GM12878 (cell line): ENCODE measurements around the gene ZMYND15. TPM values are rescaled to one million over a fixed set of nuclear protein-coding genes. Genes with fewer than 3 reads are reported as not detected.
A peak's percentile ranks its signal among the peaks of the same experiment; 100 is the strongest.

Source experiments
- ATAC-seq: fragments of 200-7000 bp; cut with Tn5 transposase; 3 replicates; pipeline ENCODE4 v1.9.1; 2020; ENCODE audit warnings: mild to moderate bottlenecking, moderate library complexity
- BruUV-seq: library from RNA; stranded (reverse); fragments of 400-500 nt; replicated peaks from 2 replicates; lab custom pipeline; 2021; lab: Mats Ljungman, UMichigan
- CTCF ChIA-PET: fragments of 300-600 bp; sonication (Branson Sonifier 250); formaldehyde crosslinking; extraction: SDS; loops from one replicate; lab custom pipeline; 2021; ENCODE audit warnings: inconsistent platforms; lab: Yijun Ruan, JAX
- POLR2A ChIA-PET: fragments of 350-600 bp; formaldehyde crosslinking; extraction: SDS; loops from one replicate; lab custom pipeline; 2021; ENCODE audit warnings: inconsistent platforms; lab: Charles Lee
- RAD21 ChIA-PET: fragments of 300-600 bp; sonication (Branson Sonifier 250); formaldehyde crosslinking; loops from one replicate; lab custom pipeline; 2023; ENCODE audit warnings: antibody characterized with exemption; ENCODE audit not compliant: unreplicated experiment; lab: Charles Lee
- SMC1A ChIA-PET: fragments of 300-600 bp; sonication (Branson Sonifier 250); formaldehyde crosslinking; loops from one replicate; lab custom pipeline; 2023; ENCODE audit not compliant: unreplicated experiment, uncharacterized antibody; lab: Charles Lee
- DNase-seq: peaks from one replicate; pipeline ENCODE4 v3.0.0-alpha.2; 2011; ENCODE audit warnings: low read depth, low spot score
- FAIRE-seq: peaks from 3 replicates; lab custom pipeline; 2011; peaks lifted over from hg19 to GRCh38; lab: Jason Lieb, UNC
- H2AFZ ChIP-seq: 2 replicates; pipeline ENCODE4 v1.6.0; 2011; ENCODE audit warnings: low read depth, low read length, control low read depth; ENCODE audit not compliant: control insufficient read depth
- H3K27ac ChIP-seq: 2 replicates; pipeline ENCODE4 v1.5.1; 2011; ENCODE audit warnings: control low read depth; ENCODE audit not compliant: control insufficient read depth, insufficient read depth
- H3K27me3 ChIP-seq, 2 experiments: replicated peaks in 1 of 2; 2 replicates each; pipeline versions ENCODE4 v1.6.0 to v1.6.1; 2011; ENCODE audit warnings: low read length in 1 of 2; ENCODE audit not compliant: control insufficient read depth in 2 of 2, insufficient read depth in 2 of 2
- H3K36me3 ChIP-seq, 2 experiments: 2 replicates each; pipeline ENCODE4 v1.5.1; 2011; ENCODE audit warnings: low read length in 1 of 2; ENCODE audit not compliant: control insufficient read depth in 2 of 2, insufficient read depth in 2 of 2
- H3K4me1 ChIP-seq: 2 replicates; pipeline ENCODE4 v1.6.1; 2011; ENCODE audit warnings: mild to moderate bottlenecking, low read length, moderate library complexity, mixed read lengths; ENCODE audit not compliant: control insufficient read depth, insufficient read depth
- H3K4me2 ChIP-seq: 2 replicates; pipeline ENCODE4 v1.6.0; 2011; ENCODE audit warnings: control low read depth; ENCODE audit not compliant: control insufficient read depth, insufficient read depth
- H3K4me3 ChIP-seq: fragments of 200-600 bp; sonication (generic); 2 replicates; pipeline ENCODE4 v1.5.1; 2016
- H3K79me2 ChIP-seq: 2 replicates; pipeline ENCODE4 v1.6.0; 2011; ENCODE audit warnings: low read length; ENCODE audit not compliant: control insufficient read depth, insufficient read depth
- H3K9ac ChIP-seq: 2 replicates; pipeline ENCODE4 v1.8.0; 2011; ENCODE audit warnings: low read length, control low read depth, mixed read lengths; ENCODE audit not compliant: control insufficient read depth, insufficient read depth
- H3K9me3 ChIP-seq: replicated peaks from 3 replicates; pipeline ENCODE4 v1.5.1; 2011; ENCODE audit warnings: mild to moderate bottlenecking, low read length; ENCODE audit not compliant: control insufficient read depth, insufficient read depth
- H4K20me1 ChIP-seq: 2 replicates; pipeline ENCODE4 v1.6.0; 2011; ENCODE audit not compliant: control insufficient read depth, insufficient read depth
- E2F8 ChIP-seq: fragments of 450-650 bp; IDR thresholded peaks from 2 replicates; pipeline ENCODE4 v1.6.1; 2018; ENCODE audit warnings: mild to moderate bottlenecking, low read depth, moderate library complexity; ENCODE audit not compliant: partially characterized antibody
- FOXM1 ChIP-seq: IDR thresholded peaks from 2 replicates; pipeline ENCODE4 v1.6.1; 2012; ENCODE audit warnings: low read depth, mild to moderate bottlenecking, inconsistent platforms, low read length, moderate library complexity
- IRF3 ChIP-seq: fragments of 450-650 bp; IDR thresholded peaks from 2 replicates; pipeline ENCODE4 v1.6.1; 2014; ENCODE audit warnings: mild to moderate bottlenecking
- IRF4 ChIP-seq: IDR thresholded peaks from 2 replicates; pipeline ENCODE4 v1.6.1; 2011; ENCODE audit warnings: low read depth, low read length
- JUNB ChIP-seq: IDR thresholded peaks from 2 replicates; pipeline ENCODE4 v1.6.1; 2016; ENCODE audit warnings: antibody characterized with exemption, mild to moderate bottlenecking
- KAT2A ChIP-seq: conservative IDR thresholded peaks from 2 replicates; pipeline ENCODE4 v1.6.1; 2011; ENCODE audit warnings: low read depth, low read length; ENCODE audit not compliant: control insufficient read depth
- LARP7 ChIP-seq: fragments of 450-650 bp; IDR thresholded peaks from 2 replicates; pipeline ENCODE4 v1.6.1; 2017; ENCODE audit warnings: mild to moderate bottlenecking
- MLLT1 ChIP-seq: fragments of 450-650 bp; IDR thresholded peaks from 2 replicates; pipeline ENCODE4 v1.6.1; 2016; ENCODE audit warnings: mild to moderate bottlenecking
- NR2F1 ChIP-seq: fragments of 450-650 bp; conservative IDR thresholded peaks from 2 replicates; pipeline ENCODE4 v1.6.1; 2017; ENCODE audit warnings: mild to moderate bottlenecking
- PKNOX1 ChIP-seq: fragments of 450-650 bp; IDR thresholded peaks from 2 replicates; pipeline ENCODE4 v1.6.1; 2016; ENCODE audit warnings: mild to moderate bottlenecking
- PML ChIP-seq: IDR thresholded peaks from 2 replicates; pipeline ENCODE4 v1.6.1; 2012; ENCODE audit warnings: low read length, inconsistent platforms
- POLR2A ChIP-seq: IDR thresholded peaks from 2 replicates; pipeline ENCODE4 v1.6.1; 2011; ENCODE audit warnings: low read depth, mild to moderate bottlenecking, low read length
- POLR2AphosphoS5 ChIP-seq: IDR thresholded peaks from 2 replicates; pipeline ENCODE4 v1.6.1; 2011; ENCODE audit warnings: mild to moderate bottlenecking, low read length, inconsistent platforms
- SIX5 ChIP-seq: IDR thresholded peaks from 2 replicates; pipeline ENCODE4 v1.6.1; 2011; ENCODE audit warnings: mild to moderate bottlenecking, low read depth, low read length, moderate library complexity; ENCODE audit not compliant: severe bottlenecking
- SMAD5 ChIP-seq: IDR thresholded peaks from 2 replicates; pipeline ENCODE4 v1.6.1; 2016; ENCODE audit warnings: antibody characterized with exemption, low read depth
- SRF ChIP-seq, 2 experiments: IDR thresholded peaks; 2 replicates each; pipeline ENCODE4 v1.6.1; 2011; ENCODE audit warnings: low read depth in 2 of 2, low read length in 2 of 2, mild to moderate bottlenecking in 1 of 2, moderate library complexity in 1 of 2
- SUPT20H ChIP-seq: IDR thresholded peaks from 2 replicates; pipeline ENCODE4 v1.6.1; 2011; ENCODE audit warnings: low read depth, mild to moderate bottlenecking, low read length, moderate library complexity, borderline replicate concordance; ENCODE audit not compliant: control insufficient read depth
- SUZ12 ChIP-seq: fragments of 200-600 bp; sonication (generic); IDR thresholded peaks from one replicate; pipeline ENCODE4 v1.6.1; 2018; ENCODE audit warnings: antibody characterized with exemption, mild to moderate bottlenecking; ENCODE audit not compliant: unreplicated experiment
- TBL1XR1 ChIP-seq: IDR thresholded peaks from 2 replicates; pipeline ENCODE4 v1.6.1; 2012; ENCODE audit warnings: low read depth, low read length, improper control_type of control experiment
- ZSCAN29 ChIP-seq: fragments of 450-650 bp; IDR thresholded peaks from 2 replicates; pipeline ENCODE4 v1.6.1; 2017; ENCODE audit warnings: mild to moderate bottlenecking, moderate library complexity
- WGBS: methylation state at CpG from one replicate; pipeline ENCODE4 v1.1.6; 2016; ENCODE audit warnings: low lambda C conversion rate; ENCODE audit not compliant: insufficient replicate concordance, insufficient coverage; ENCODE audit errors: missing lambda C conversion rate; 5-methylcytosine and 5-hydroxymethylcytosine counted together
- in situ Hi-C: fragments of 300-500 bp; cut with MboI; formaldehyde crosslinking; loops from 9 replicates; pipeline ENCODE4 v1.14.3; 2018; ENCODE audit warnings: mixed read lengths
- intact Hi-C: fragments of 100-400 bp; cut with micrococcal nuclease; formaldehyde crosslinking; loops from one replicate; pipeline ENCODE4 v1.14.2; 2022; ENCODE audit not compliant: unreplicated experiment
- polyA plus RNA-seq, 11 experiments: library from polyadenylated mRNA; depleted of rRNA in 4 of 11; unstranded in 6 of 11; stranded (reverse) in 5 of 11; fragments of >200 nt; fragmentation: Nextera tagmentation in 4 of 11; fragmentation: Illumina TruSeq in 1 of 11; extraction: Ambion mirVana in 4 of 11; extraction: Trizol in 1 of 11; gene quantifications; 1 replicate in 1 of 11; 2 replicates in 10 of 11; pipeline versions ENCODE4 v1.2.1 to v1.2.3, GENCODE V29; 2011 to 2016; ENCODE audit warnings: inconsistent platforms in 2 of 11, missing spikeins in 2 of 11, low read depth in 1 of 11
- total RNA-seq, 4 experiments: library from RNA; depleted of rRNA in 3 of 4; stranded (reverse); fragments of >200 nt in 3 of 4; fragmentation: Illumina TruSeq in 1 of 4; extraction: Trizol in 1 of 4; gene quantifications; 2 replicates each; pipeline versions ENCODE4 v1.2.1 to v1.2.3, GENCODE V29; 2013 to 2021

ZMYND15 gene
- total and polyA plus RNA-seq, 10 of the 15 experiments (the other 5 are each of a cell fraction or from before 2014, with no cell fraction given), result 0.03 to 0.17 (median 0.06) TPM; not detected in 4

- H3K79me2 ChIP-seq, result peaks cover 28% of the 10 kb centered on the region
- no peak for ATAC-seq
- H3K27me3 ChIP-seq, result no peaks in the 10 kb centered on the region
- BruUV-seq, result no TSS peak
- DNase-seq, result no peak
- H3K4me1 ChIP-seq, result peaks cover 23% of the 10 kb centered on the region
- no peak overlapping the region for H2AFZ ChIP-seq
- intact Hi-C loops (no loop called here), in situ Hi-C loops (no loop called here)
- no peak overlapping the region for H3K4me3 ChIP-seq
- SMC1A ChIA-PET, result interaction anchor here (1.2 to 2.2 kb wide), 3 partner anchors 82 to 194 kb away, joined by 3 to 9 read pairs (median 3); partner anchors contain the start of gene CHRNE
- 41% methylated on average over 8 of the region's 8 CpGs for WGBS
- no peak for FAIRE-seq
- POLR2A ChIA-PET, result interaction anchor here (0.6 to 2.3 kb wide), 3 partner anchors 24 to 141 kb away, joined by 3 to 6 read pairs (median 4); no protein-coding TSS in a partner anchor
- H3K4me2 ChIP-seq, result no peak overlapping the region
- no peaks in the 10 kb centered on the region for H4K20me1 ChIP-seq
- no peak overlapping the region for H3K9ac ChIP-seq
- H3K9me3 ChIP-seq, result no peaks in the 10 kb centered on the region; the same call in 2 of the 3 replicates
- RAD21 ChIA-PET, result interaction anchor here (1.7 kb wide), 1 partner anchor 493 kb away, joined by 3 read pairs; no protein-coding TSS in a partner anchor
- H3K27ac ChIP-seq, result no peak overlapping the region
- H3K36me3 ChIP-seq, result no peaks in the 10 kb centered on the region; a peak in 1 of 4 replicates
- CTCF ChIA-PET, result interaction anchor here (0.7 to 2.5 kb wide), 3 partner anchors 31 to 195 kb away, joined by 3 to 11 read pairs (median 9); partner anchors contain the start of genes CHRNE and ZMYND15
- TF ChIP-seq PKNOX1, result no peak
- TF ChIP-seq SUPT20H, result no peak
- peak; percentile 39; the same call in 1 of the 2 replicates for TF ChIP-seq POLR2A
- TF ChIP-seq SUZ12, result no peak
- 0 out of 2 replicates have a peak, but pooled peaks have one; percentile 30 for TF ChIP-seq IRF3
- no peak for TF ChIP-seq NR2F1
- no peak for TF ChIP-seq PML
- no peak for TF ChIP-seq IRF4
- TF ChIP-seq SRF (IDR thresholded peaks at IDR 0.05; ENCODE audit: low read depth in 2 of 2, low read length in 2 of 2), result no peak
- TF ChIP-seq SIX5, result no peak
- TF ChIP-seq FOXM1, result no peak
- TF ChIP-seq ZSCAN29, result no peak
- TF ChIP-seq MLLT1, result no peak
- no peak for TF ChIP-seq JUNB
- TF ChIP-seq POLR2AphosphoS5, result peak; percentile 64; the same call in 1 of the 2 replicates
- TF ChIP-seq TBL1XR1, result no peak
- no peak for TF ChIP-seq E2F8
- no peak for TF ChIP-seq KAT2A
- TF ChIP-seq SMAD5, result no peak
- no peak for TF ChIP-seq LARP7
Observed at GRCh38 chr17:4708436-4708835, 31.2 kb upstream of the ZMYND15 start.
